AG09309 (cell line): Measurements from ENCODE around the gene GALNT10.

ENCODE experiments used
- DNase-seq: peaks from one replicate; pipeline ENCODE4 v3.0.0-alpha.2; 2010; ENCODE audit warnings: low read depth
- H3K4me3 ChIP-seq: 2 replicates; pipeline ENCODE4 v1.5.1; 2011; ENCODE audit warnings: mild to moderate bottlenecking, low read depth, low read length, moderate library complexity; ENCODE audit not compliant: control insufficient read depth
- TF ChIP-seq, protein P1 (sequence below): IDR thresholded peaks from 2 replicates; pipeline ENCODE4 v1.5.1; 2011; ENCODE audit warnings: mild to moderate bottlenecking, low read depth, low read length, inconsistent platforms; ENCODE audit not compliant: insufficient read depth, control insufficient read depth; ENCODE audit errors: missing control alignments

Gene GALNT10

DNA sequence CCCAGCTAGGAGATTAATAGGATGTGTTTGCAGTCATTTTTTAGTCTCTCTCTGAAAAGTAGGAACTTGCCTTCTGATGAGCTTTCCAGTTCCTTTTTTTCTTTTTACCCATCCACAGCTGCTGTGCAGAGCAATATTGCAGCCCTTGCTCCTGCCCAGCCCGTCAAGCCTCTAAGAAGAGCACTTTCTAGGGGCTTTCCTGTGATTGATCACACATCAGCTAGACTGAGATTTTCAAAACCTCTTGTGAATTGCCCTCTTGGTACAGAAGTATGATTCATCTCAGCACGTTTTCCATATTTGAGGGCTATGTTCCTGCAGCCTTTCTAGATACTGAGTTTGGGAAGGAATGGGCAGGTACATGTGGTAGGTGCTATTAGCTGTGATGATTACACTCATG lies 93.9 kb downstream of the GALNT10 start:
- H3K4me3 ChIP-seq: no peak overlapping the region
- TF ChIP-seq, protein P1, sequence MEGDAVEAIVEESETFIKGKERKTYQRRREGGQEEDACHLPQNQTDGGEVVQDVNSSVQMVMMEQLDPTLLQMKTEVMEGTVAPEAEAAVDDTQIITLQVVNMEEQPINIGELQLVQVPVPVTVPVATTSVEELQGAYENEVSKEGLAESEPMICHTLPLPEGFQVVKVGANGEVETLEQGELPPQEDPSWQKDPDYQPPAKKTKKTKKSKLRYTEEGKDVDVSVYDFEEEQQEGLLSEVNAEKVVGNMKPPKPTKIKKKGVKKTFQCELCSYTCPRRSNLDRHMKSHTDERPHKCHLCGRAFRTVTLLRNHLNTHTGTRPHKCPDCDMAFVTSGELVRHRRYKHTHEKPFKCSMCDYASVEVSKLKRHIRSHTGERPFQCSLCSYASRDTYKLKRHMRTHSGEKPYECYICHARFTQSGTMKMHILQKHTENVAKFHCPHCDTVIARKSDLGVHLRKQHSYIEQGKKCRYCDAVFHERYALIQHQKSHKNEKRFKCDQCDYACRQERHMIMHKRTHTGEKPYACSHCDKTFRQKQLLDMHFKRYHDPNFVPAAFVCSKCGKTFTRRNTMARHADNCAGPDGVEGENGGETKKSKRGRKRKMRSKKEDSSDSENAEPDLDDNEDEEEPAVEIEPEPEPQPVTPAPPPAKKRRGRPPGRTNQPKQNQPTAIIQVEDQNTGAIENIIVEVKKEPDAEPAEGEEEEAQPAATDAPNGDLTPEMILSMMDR: no peak
- no peak for DNase-seq

DNA sequence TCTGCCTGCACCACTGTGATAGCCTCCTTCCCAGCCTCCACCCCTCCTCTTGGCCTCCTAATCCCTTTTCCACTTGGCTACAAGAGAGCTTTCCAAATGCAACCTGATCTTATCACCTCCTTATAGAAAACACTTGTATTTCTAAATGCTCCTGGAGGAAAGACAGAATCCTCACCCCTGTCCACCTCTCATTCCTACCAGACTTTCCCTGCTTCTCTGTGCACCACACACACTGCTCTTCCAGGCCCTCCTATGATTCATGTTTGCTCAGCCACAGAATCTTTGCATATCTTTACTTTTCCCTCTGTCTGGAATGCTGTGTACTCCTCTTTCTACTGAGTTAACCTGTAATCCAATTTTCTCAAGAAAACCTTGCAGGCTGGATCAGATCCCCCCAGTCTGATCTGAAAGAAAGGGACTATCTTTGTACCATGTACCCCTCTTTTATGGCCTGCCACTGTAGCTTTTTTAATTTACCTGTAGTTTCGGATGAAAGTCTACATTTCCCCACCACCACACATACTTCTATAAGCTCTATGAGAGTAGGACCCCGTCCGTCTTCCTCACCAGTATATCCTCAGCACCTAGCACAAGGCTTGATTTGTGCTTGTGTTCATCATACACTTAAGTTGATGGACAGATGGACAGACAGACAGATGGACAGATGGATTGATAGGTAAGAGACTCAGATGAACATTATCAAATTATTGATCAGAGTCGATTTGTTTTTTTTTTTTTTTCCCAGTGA lies 95.3 kb downstream of the GALNT10 start:
- TF ChIP-seq, protein P1: no peak
- H3K4me3 ChIP-seq: no peak overlapping the region
- peak; percentile 51 for DNase-seq

DNA sequence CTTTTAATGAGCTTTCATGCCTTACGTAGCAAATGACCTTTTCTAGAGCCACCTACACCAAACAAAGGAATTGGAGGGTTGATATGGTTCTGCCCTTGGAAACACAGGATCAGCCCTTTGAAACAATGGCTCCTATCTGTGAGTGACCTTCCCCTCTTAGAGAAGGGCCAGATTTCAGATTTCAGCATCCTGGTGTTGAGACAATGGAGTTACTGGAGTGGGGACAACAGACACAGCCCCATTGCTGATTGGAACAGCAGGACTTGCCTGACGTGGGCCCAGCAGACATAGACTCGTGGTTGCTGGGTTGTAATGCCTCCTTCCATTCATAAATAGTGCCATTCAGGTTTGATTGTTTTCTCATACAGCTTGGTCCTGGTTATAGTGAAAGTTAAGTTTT lies 96.0 kb downstream of the GALNT10 start:
- no peak for DNase-seq
- H3K4me3 ChIP-seq: no peak overlapping the region
- TF ChIP-seq, protein P1: no peak

DNA sequence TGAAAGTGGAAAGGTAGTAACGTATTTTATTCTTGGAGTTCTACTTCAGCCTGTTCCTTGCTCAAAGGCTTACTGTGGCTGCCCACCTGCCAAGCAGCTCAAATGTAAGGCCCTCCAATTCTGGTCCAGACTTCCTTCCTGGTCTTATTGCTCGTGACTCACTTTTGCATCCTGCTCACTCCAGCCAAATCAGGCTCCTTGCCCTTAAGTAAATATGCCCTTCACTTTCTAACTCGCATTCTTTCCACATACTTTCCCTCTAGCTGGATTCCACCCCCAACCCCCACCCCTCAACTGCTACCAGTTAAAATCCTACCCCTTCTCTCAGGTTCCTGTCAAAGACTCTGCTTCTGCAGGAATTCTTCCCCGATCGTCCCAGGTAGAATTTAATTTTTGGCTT lies 96.6 kb downstream of the GALNT10 start:
- no peak for DNase-seq
- TF ChIP-seq, protein P1: no peak
- no peak overlapping the region for H3K4me3 ChIP-seq

DNA sequence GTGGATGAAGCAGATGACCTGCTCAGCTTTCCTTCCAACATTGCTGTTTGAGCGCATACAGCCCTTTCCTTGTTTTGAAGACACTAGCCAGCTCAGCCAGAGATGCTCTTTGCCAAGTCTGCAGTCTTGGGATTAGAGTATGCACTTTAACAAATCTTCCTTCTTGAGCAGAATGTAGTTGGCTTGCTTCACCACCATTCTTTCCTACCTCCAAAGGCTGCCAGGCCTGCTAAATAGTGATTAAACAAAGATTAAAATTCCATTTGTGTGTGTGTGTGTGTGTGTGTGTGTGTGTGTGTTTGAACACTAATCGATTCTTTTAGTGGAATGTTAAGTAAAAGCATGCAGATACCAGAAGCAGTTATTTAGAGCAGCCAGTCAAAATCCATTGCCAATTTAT lies 97.6 kb downstream of the GALNT10 start:
- H3K4me3 ChIP-seq: no peak overlapping the region
- no peak for DNase-seq
- TF ChIP-seq, protein P1: no peak

DNA sequence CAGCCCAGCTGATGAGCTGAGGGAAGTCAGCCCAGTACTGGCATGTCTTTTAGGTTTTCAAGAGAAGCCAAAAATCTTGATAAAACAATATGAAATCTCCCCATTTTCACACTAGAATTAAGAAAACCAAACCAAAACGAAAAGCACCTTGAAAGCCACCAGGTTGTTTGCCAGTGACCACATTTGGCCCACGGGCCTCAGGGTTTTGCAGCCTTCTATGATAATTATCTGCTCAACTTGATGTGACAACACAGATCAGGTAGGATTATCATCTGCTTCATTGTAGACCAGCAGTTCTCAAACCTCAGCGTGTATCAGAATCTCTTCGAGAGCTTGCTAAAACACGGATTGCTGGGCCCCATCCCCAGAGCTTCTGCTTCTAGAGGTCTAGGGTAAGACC lies 101.4 kb downstream of the GALNT10 start:
- TF ChIP-seq, protein P1: no peak
- DNase-seq: no peak

More for the DNA sequence above, 101.4 kb downstream of the GALNT10 start:
- H3K4me3 ChIP-seq: no peak overlapping the region
